Hematopoietic multipotent progenitor cell treated with erythropoietin and hydrocortisone succinate and interleukin-3 and kit ligand, for 8 days (in vitro differentiated cells): Measurements from ENCODE around the gene ELL2.
"Not testable (repeated sequence)": the region's sequence is repeated elsewhere in the genome, so short reads cannot be mapped to it uniquely, and the experiment has no call there.

ENCODE experiments used
- DNase-seq: peaks from one replicate; pipeline ENCODE4 v3.0.0-alpha.2; 2015

The ELL2 gene

DNA sequence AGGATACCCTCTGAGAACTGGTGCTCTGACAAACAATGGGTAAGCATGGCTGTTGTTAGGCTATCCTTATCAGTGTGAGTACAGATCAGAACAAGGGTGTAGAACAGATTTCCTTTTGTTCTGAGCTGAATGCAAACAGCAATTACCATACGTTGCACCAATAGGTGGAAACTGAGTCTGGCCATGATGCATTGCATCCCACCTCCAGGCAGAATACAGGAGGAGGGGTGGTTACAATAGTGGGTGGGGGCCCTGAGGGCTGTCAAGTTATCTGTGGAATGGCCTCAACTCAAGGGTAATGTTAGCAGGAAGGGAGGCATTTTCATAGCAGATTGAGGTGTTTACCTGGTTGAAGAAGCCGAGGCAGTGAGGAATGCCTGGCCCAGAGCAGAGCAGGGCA lies 84.9 kb downstream of the ELL2 start:
- DNase-seq: no peak

DNA sequence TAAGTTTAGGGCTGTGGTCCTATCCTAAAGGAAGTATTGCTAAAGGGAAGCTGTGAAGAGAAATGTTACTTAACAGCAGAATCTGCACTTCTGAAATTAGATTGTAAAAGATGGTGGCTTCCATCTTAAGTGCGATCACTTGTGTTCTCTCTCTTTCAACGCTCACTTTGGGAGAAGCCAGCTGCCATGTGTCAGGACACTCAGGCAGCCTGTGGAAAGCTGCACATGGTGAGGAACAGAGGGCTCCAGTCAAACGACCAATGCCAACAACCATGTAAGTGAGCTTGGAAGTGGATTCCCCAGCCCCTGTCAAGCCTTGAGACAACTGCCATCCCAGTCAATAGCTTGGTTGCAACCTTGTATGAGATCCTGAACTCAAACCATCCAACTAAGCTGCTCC lies 87.4 kb downstream of the ELL2 start:
- no peak for DNase-seq

GRCh38 chr5:95873351-95873750 lies 88.3 kb downstream of the ELL2 start:
- no peak for DNase-seq

DNA sequence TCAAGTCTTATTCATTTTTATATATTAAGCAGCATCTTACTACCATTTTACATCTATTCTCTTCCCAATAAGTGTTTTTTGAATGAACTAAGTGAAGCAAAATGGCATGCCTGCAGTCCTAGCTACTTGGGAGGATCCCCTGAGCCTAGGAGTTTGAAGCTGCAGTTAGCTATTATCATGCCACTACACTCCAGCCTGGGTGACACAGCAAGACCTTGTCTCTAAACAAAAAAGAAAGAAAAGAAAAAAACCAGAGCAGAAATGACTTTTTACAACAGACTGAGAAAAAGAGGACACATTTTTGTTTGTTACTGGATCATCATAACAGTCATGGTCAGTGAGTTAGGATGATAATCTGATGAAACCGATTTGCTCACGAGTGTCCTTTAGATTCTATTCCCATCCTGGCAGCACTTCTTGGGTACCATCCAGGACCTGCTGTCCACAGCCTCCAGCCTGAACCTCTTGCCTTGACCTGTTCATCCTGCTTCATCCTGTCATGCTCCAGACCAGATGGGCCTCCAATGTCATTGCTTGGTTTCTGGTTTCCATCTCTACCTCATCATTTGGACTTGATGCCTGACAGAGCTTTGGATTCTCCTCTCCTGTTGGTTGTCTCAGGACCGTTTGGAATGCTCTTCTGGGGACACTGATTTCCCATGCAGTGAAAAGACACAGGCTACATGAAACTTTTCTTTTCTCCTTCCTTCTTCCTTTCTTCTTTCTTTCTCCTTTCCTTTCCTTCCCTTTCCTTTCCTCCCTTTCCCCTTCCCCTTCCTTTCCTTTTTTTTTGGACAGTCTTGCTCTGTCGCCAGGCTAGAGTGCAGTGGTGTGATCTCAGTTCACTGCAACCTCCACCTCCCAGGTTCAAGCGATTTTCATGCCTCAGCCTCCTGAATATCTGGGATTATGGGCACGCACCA lies 89.0 kb downstream of the ELL2 start:
- peak; percentile 65 for DNase-seq

GRCh38 chr5:95871146-95871806 lies 90.4 kb downstream of the ELL2 start:
- DNase-seq: no peak

DNA sequence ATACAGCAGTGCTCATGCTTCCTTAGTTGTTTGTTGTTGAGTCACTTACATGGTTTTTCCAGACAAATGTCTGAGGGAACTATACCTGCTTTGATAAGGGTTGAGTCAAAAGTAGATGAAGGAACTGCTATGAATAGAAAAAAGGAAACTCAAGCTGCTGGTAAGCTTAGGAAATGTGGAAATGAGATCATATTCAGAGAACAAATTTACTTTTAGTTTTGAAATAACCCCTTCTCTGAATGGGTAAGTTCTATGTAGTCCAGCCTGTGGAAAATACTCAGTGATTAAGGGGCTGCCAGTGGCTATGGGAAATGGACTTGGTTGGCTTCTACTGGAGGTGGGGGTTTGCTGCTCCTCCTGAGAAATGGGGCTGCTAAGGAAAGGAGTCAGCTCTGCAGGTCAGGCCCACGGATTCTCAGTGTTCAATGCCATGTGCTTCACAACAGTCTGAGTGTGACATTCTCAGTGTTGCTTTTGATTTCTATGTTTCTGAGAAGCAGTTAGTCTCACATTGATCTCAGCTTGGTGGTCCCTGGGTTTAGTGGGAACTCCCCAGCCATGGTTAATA lies 91.5 kb downstream of the ELL2 start:
- DNase-seq: no peak

DNA sequence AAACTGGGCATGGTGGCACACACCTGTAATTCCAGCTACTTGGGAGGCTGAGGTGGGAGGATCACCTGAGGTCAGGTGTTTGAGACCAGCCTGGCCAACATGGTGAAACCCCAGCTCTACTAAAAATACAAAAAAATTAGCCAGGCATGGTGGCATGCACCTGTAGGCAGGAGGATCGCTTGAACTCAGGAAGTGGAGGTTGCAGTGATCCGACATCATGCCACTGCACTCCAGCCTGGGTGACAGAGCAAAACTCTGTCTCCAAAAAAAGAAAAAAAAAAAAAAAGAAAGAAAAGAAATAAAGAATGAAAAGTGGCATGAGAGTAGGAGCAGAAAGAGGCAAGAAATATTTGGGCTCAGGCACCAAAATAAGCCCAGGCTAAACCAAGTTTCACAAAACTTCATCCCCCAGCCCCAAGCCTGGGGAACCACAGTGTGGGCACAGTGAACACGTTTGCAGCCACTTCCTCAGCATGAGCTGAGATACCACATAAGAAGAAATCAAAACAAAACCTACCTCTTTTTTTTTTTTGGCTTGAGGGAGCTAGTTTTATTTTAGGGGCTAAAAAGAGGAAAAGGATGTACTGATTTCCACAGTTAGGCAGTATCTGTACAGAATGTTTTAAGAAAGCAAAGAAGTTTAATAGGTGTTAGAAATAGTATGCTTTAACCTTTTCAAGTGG lies 92.3 kb downstream of the ELL2 start:
- not testable (repeated sequence) for DNase-seq

DNA sequence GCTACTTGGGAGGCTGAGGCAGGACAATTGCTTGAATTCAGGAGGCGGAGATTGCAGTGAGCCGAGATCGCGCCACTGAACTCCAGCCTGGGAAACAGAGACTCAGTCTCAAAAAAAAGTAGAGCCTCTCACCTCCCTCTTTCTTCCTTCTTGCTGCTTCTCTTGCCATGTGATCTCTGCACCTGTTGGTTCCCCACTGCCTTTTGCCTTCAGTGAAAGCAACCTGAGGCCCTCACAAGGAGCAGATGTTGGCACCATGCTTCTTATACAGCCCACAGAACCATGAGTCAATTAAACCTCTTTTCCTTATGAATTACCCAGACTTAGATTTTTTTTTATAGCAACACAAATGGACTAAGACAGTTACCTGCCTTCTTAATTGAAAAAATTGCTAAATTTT lies 93.5 kb downstream of the ELL2 start:
- DNase-seq: no peak

DNA sequence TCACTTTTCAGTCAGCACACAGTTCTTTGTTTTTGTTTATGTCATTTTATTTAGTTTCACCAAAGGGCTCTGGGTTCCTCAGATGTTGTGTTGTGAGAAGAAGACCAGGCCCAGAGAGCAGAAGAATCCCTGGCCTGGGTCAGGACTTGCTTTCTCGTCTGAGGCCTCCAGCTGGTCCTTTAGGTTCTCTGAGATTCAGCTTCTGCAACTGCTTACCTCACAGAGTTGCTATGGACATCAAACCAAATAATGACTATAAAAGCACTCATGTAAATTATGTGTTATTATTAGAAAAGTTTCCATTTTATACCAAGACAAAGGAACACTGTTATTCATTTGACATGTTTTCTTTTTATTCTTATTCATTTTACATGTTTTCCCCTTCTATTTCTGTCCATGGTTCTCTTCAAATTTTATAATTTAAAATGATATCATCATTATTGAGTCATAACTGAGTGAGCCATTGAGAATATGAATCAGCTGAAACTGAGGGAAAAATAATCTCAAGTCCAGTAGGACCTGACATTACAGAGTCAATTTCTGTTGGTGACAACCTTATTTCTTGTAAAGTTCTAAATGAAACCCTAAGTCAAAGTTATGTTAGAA lies 95.1 kb downstream of the ELL2 start:
- no peak for DNase-seq

DNA sequence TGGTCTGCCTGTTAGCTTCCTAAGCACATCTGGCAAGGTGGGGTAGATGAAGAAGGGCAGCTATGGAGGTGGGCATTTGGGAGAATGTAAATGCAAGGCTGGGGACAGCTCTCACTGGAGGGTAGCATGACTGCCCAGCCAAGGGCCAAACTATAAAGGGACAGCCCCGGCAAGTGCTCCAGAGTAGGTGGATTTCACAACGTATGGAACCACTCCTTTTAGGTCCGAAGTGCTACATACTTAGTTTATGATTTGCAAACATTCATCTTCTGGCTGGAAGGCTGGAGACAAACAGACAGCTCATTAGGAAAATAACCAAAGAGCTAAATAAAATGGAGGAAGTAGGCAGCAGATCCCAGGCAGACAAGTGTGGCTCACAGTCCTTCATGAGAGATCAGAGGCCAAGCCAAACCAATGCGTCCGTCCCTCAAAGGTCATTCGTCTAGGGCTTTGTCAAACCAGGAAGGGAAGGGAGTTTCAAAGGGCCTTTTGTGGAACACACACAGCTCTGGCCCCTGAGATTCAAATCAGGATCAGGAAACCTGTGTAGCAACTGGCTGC lies 96.6 kb downstream of the ELL2 start:
- DNase-seq: no peak

- no peak for DNase-seq
Measured at GRCh38 chr5:95864456-95864855, 97.2 kb downstream of the ELL2 start.

DNA sequence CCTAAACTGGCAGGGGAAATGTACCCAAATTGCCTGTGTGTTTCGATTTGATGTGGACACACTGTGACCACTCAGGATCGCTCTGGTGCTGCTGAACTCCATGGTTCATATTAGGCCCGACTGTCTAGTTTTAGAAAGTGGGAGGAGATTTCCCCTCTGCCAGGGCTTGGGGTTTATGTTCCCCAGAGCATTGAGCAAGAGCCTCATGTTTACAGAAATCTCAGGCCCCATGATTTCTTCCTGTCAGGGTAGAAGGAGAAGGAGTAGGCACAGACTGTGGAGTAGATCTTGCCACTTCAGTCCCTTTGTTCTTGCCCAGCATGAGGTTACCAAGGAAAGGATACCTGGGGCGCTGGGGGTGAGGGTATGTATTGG lies 98.3 kb downstream of the ELL2 start:
- DNase-seq: no peak

DNA sequence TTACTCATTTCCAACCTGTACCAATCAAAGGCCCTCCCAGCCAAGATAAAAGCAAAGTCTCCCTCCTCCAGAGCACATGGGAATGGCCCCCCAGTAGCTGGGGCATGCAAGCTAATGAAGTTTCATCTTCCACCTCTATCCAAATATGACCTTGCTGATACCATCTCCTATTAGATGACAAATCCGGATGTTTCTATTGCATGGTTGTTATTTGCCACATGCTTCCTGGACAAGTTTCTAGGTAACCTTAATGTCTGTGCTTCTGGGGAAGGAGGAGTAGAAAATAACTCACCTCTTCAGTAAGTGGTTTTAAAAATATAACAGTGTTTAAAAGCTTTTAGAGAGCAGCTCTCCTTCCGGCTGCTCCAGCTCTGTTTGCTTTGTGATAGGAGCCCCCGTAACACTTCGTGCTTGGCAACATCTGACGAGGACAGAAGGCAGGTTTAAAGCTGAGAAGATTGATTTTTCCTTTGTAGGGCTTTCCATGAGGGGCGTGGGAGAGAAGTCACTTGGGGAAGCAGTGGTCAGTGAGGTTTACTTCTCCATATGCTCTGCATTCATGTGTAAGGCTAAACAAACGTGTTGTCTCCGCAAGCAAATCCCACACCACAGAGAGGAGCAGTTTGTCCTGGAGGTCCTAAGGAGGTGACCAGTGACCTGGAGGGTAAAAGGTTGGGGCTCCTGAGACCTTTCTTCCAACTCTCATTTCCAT lies 98.8 kb downstream of the ELL2 start:
- DNase-seq: no peak

GRCh38 chr5:95861864-95862561 lies 99.6 kb downstream of the ELL2 start:
- DNase-seq: no peak

GRCh38 chr5:95861221-95861863 lies 100.3 kb downstream of the ELL2 start:
- DNase-seq: no peak

GRCh38 chr5:95859661-95860060 lies 102.0 kb downstream of the ELL2 start:
- DNase-seq: no peak

- peak; percentile 77 for DNase-seq
Measured at GRCh38 chr5:95858661-95859595, 102.7 kb downstream of the ELL2 start.

DNA sequence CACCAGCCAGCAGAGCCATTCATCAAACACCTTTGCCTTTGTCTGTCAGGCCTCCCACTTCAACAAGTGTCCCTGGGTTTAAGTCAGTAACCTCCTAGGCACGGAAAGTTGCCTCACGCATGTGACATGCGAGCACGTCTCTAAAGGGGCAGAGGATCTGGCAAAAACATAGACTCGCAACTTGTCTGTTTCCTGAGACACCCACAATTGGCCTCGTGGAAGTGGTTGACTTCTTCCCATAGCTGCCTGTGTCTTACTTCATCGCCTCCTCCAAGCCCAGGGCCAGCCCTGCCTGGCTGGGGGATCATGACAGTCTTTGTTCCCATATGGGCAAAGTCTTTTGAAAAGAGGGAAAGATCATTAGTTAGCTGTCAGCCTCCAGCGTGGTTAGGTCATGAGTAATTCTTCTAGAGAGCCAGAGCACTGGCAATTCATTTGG lies 103.6 kb downstream of the ELL2 start:
- no peak for DNase-seq

DNA sequence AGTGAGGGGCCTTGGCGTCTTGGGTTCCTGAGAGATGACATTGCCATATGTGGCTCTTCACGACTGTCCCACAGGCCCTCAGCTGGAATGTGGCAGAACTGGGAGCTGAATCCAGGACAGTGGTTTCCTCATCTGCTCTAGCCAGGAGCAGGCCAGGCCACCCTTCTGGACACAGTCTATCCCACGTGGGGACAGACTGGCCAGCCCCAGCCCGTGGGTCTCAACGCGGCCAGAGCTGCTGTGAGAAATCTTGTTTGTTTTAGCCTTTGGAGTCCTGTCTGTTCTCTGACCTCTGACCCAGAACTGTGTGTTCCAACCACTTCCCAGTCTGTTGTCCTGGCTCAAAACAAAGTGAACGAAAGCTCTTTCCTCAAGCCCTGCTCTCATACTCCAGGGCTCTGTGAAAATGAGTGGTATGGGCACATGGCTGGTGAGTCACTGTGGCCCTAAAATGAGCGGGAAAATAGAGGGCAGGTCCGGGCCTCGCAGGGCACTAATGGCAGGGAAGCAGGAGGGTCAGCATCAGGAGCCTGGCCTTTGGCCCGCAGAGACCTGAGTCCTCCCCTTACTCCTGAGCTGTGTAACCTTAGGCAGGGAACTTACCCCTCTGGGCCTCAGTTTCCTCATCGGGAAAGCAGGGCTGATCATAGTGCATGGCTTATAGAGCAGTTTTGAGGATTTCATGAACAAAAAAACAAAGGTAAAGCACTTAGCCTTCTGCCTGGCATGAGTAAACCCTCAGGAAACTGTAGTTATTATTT lies 104.3 kb downstream of the ELL2 start:
- no peak for DNase-seq
